DMS53 treated with DMSO at 0.1 percent for 48 hours (cell line): ENCODE data around the gene EPB41L5.
"Not testable (repeated sequence)": the region's sequence is repeated elsewhere in the genome, so short reads cannot be mapped to it uniquely, and the experiment has no call there.

Experiments used
- DNase-seq: peaks from one replicate; lab custom pipeline; 2025; ENCODE audit not compliant: unreplicated experiment; lab: John Stamatoyannopoulos, UW

EPB41L5 gene

DNA sequence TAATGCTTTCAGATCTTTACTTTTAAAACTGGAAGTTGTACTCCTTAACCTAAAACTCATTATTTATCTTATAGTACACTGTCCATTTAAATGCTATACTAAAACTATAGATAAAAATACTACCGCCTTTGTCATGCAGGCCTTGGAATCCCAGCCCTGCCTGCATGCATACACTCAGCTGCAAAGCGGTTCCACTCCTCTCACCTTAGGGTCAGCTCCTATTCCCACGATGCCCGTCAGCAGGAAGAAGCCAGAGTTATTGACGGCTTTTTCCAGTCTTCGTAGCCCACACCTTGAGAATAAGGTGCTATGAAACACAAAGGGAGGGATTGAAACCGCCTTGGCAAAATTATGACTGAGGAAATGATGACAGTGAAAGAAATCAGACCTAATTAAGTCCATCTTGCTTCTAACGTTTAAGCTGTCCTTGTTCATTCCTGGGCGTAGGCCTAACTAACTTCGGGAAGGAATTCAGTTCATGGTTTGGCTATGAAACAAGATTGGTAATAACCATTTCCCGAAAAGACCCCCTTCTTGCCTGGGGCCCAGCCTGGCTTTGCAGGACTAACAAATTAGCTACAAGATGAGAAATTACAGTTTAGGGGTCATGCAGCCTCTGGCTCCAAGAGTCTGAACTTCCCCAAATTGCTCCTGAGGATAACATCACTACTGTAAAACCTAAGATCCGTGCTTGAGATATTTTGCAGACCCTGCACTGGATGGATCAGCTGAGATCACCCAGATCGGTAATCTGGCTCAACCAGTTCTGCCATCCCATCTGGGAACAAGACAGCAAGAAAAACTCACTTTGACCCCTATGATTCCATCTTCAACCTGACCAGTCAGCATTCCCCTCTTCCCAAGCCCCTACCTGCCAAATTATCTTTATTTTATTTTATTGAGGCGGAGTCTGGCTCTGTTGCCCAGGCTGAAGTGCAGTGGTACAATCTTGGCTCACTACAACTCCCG lies 17.1 kb downstream of the EPB41L5 start:
- no peak for DNase-seq

DNA sequence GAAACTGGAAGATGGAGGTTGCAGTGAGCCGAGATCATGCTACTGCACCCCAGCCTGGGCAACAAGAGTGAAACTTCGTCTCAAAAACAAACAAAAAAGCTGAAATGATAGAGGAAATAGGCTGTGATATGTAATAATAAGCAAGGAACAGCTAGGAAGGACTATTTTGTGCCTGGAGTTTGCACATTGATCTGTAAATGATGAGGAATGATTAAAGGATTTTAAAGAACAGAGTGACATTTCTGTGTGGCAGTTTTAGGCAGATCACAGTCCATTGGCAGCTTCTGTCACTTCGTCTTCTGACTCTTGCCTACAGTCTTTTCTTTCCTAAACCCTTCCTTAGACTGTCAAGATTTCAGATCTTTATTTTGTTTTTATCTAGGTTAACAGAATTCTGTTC lies 19.4 kb downstream of the EPB41L5 start:
- DNase-seq: no peak

GRCh38 chr2:120034027-120034426 lies 21.1 kb downstream of the EPB41L5 start:
- DNase-seq: no peak

DNA sequence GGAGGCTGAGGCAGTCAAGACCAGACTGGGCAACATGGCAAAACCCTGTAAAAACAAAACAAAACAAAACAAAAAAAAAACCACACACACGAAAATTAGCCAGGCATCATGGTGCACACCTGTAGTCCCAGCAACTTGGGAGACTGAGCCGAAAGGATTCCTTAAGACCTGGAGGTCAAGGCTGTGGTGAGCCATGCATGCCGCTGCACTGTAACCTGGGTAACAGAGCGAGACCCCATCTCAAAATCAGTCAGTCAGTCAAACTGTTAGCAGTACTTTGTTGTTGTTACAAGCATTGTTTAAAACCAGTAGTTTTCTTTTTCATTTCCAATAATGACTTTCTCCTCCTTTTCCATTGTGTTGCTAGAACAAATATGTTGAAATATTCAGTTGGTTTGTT lies 21.7 kb downstream of the EPB41L5 start:
- no peak for DNase-seq

DNA sequence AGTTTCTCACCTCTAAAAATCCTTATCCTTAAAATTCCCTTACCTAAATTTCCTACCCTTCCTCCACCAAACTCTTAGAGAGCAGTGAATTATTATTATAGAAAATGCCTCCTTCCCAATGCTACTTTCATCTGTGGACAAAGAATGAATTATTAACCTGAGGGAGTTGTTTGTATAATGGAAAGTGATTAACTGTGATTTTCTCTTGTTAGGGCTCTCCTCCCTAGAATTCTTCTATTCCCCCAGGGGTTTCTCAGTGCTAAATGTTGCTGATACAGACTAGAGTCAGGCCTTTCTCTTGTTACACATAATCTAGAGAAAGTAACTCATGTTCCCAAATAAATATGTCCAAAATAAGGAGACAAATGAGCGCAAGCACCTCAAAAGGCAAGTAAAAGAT lies 23.3 kb downstream of the EPB41L5 start:
- no peak for DNase-seq

- DNase-seq: no peak
Measured at GRCh38 chr2:120037995-120038541, 25.2 kb downstream of the EPB41L5 start.

GRCh38 chr2:120042359-120042758 lies 29.5 kb downstream of the EPB41L5 start:
- DNase-seq: no peak

GRCh38 chr2:120044336-120044735 lies 31.5 kb downstream of the EPB41L5 start:
- DNase-seq: no peak

GRCh38 chr2:120045775-120046174 lies 32.9 kb downstream of the EPB41L5 start:
- not testable (repeated sequence) for DNase-seq

GRCh38 chr2:120046252-120046651 lies 33.4 kb downstream of the EPB41L5 start:
- not testable (repeated sequence) for DNase-seq

GRCh38 chr2:120052597-120052996 lies 39.7 kb downstream of the EPB41L5 start:
- no peak for DNase-seq

GRCh38 chr2:120053891-120054290 lies 41.0 kb downstream of the EPB41L5 start:
- DNase-seq: no peak

DNA sequence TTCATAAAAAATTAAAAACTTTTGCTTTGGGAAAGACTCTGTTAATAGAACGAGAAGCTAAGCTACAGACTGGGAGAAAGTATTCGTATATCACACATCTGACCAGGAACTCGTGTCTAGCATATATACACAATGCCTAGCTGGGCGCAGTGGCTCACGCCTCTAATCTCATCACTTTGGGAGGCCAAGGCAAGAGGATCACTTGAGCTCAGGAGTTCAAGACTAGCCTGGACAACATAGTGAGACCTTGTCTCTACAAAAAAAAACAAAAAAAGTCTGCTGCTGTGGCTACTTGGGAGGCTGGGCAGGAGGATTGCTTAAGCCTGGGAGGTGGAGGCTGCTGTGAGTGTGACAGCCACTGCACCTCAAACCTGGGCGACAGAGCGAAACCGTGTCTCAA lies 46.6 kb downstream of the EPB41L5 start:
- DNase-seq: no peak

DNA sequence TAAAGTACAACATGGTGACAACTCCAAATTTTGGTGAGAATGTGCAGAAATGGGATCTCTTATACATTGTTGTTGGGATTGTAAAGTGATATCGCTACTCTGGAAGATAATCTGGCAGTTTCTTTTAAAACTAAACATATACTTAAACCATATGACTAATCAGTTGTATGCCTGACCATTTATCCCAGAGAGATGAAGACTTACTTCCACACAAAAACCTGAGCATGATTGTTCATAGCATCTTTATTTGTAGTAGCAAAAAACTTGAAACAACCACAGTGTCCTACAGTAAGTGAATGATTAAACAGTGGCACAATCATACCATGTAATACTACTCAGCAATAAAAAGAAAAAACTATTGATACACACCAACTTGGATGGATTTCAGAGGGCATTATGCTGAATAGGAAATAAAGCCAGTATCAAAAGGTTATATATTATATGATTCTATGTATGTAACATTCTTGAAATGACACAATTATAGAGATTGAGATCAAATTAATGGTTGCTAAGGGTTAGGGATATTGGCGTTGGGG lies 47.3 kb downstream of the EPB41L5 start:
- no peak for DNase-seq

GRCh38 chr2:120064664-120065063 lies 51.8 kb downstream of the EPB41L5 start:
- no peak for DNase-seq

GRCh38 chr2:120066800-120067547 lies 54.1 kb downstream of the EPB41L5 start:
- DNase-seq: peak; percentile 92

DNA sequence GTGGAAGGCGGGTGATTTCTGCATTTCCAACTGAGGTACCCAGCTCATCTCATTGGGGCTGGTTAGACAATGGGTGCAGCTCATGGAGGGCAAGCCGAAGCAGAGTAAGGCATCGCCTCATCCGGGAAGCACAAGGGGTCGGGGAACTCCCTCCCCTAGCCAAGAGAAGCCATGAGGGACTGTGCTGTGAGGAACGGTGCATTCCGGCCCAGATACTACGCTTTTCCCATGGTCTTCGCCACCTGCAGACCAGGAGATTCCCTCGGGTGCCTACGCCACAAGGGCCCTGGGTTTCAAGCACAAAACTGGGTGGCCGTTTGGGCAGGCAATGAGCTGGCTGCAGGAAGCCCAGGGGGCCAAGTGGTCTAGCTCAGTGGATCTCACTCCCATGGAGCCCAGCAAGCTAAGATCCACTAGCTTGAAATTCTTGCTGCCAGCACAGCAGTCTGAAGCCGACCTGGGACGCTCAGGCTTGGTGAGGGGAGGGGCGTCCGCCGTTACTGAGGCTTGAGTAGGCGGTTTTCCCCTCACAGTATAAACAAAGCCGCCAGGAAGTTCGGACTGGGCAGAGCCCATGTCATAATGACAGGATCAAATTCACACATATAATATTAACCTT lies 55.3 kb downstream of the EPB41L5 start:
- DNase-seq: not testable (repeated sequence)

GRCh38 chr2:120075545-120075944 lies 62.7 kb downstream of the EPB41L5 start:
- no peak for DNase-seq

DNA sequence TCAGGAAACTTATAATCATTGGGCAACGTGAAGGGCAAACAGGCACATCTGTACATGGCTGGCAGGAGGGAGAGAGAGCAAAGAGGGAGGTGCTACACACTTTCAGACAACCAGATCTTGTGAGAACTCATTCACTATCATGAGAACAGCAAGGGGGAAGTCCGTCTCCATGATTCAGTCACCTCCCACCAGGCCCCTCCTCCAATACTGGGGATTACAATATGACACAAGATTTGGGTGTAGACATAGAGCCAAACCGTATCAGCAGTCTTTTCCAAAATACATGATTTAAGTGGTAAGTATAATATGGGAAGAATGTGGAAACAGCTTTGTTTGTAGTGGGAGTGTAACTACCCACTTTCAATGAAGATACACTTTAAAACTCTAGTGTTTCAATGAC lies 65.0 kb downstream of the EPB41L5 start:
- DNase-seq: no peak

DNA sequence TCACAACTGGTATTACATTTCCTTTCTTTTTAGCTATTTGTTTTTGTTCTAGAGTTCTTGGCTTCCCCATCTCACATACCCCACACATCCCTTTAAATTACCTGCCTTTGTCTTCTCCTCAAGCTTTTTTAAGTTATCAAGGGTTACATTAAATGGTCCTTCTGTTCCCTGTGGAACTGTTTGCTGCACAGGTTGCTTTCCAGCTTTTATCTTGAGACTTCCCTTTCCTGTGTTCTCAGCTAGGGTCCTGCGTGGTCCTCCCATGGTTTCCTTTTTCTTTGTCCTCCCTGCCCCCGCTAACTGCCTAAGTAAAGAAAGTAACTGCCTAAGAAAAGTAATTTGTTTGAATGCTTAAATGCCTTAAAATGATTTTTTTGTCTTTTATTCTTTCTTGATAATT lies 66.8 kb downstream of the EPB41L5 start:
- no peak for DNase-seq

- no peak for DNase-seq
Measured at GRCh38 chr2:120091436-120091835, 78.6 kb downstream of the EPB41L5 start.
